HepG2 (cell line): ENCODE data around the gene DENND2A. TPM values are rescaled to one million over a fixed set of nuclear protein-coding genes. Genes with fewer than 3 reads are reported as not detected.

Experiments
- ATAC-seq: fragments of 200-7000 bp; cut with Tn5 transposase; 3 replicates; pipeline ENCODE4 v1.9.1; 2020; ENCODE audit warnings: mild to moderate bottlenecking, moderate library complexity
- BruUV-seq: library from RNA; stranded (reverse); fragments of 400-500 nt; replicated peaks from 2 replicates; lab custom pipeline; 2021; lab: Mats Ljungman, UMichigan
- CTCF ChIA-PET: fragments of 300-600 bp; formaldehyde crosslinking; extraction: SDS; loops from one replicate; lab custom pipeline; 2021; ENCODE audit warnings: low total read pairs, inconsistent platforms, low intra/inter-chr PET ratio; lab: Yijun Ruan, JAX
- POLR2A ChIA-PET: fragments of 350-600 bp; sonication (Branson Sonifier 250); formaldehyde crosslinking; loops from one replicate; lab custom pipeline; 2020; ENCODE audit warnings: antibody characterized with exemption, inconsistent platforms; lab: Yijun Ruan, JAX
- DNase-seq: peaks from one replicate; pipeline ENCODE4 v3.0.0-alpha.2; 2015; ENCODE audit warnings: low spot score
- FAIRE-seq: peaks from 3 replicates; lab custom pipeline; 2011; peaks lifted over from hg19 to GRCh38; lab: Jason Lieb, UNC
- H2AFZ ChIP-seq: one replicate; pipeline ENCODE4 v1.6.1; 2011; ENCODE audit warnings: low read length, inconsistent platforms
- H3K27ac ChIP-seq: fragments of 300-600 bp; 3 replicates; pipeline ENCODE4 v1.8.0; 2011; ENCODE audit warnings: mixed run types, mild to moderate bottlenecking, mixed read lengths, low read length, inconsistent platforms; ENCODE audit not compliant: insufficient read depth; ENCODE audit errors: extremely low read length
- H3K27me3 ChIP-seq, 2 experiments: fragments of 200-600 bp in 1 of 2; 2 replicates in 1 of 2; 3 replicates in 1 of 2; pipeline versions ENCODE4 v1.6.0 to v1.8.0; 2011; ENCODE audit warnings: low read length in 2 of 2, mild to moderate bottlenecking in 2 of 2, moderate library complexity in 2 of 2, inconsistent platforms in 1 of 2; ENCODE audit not compliant: insufficient read depth in 2 of 2, control insufficient read depth in 1 of 2
- H3K36me3 ChIP-seq, 2 experiments: fragments of 200-600 bp in 1 of 2; replicated peaks in 1 of 2; 2 replicates in 1 of 2; 3 replicates in 1 of 2; pipeline versions ENCODE4 v1.5.1 to v1.8.0; 2011; ENCODE audit warnings: low read length in 2 of 2, inconsistent platforms in 1 of 2; ENCODE audit not compliant: insufficient read depth in 2 of 2, control insufficient read depth in 1 of 2
- H3K4me1 ChIP-seq: 2 replicates; pipeline ENCODE4 v1.5.1; 2012; ENCODE audit warnings: low read length, inconsistent platforms; ENCODE audit not compliant: insufficient read depth
- H3K4me2 ChIP-seq: 2 replicates; pipeline ENCODE4 v1.6.0; 2011; ENCODE audit warnings: low read depth, low read length, inconsistent platforms
- H3K4me3 ChIP-seq, 3 experiments: fragments of 200-600 bp in 1 of 3; sonication (generic), shearing (Covaris generic) in 1 of 3; replicated peaks in 1 of 3; 2 replicates each; pipeline ENCODE4 v1.5.1; 2011 to 2016; ENCODE audit warnings: low read length in 3 of 3, inconsistent platforms in 2 of 3, low read depth in 2 of 3, mild to moderate bottlenecking in 2 of 3, control low read depth in 1 of 3, mixed read lengths in 1 of 3; ENCODE audit not compliant: insufficient read depth in 1 of 3
- H3K79me2 ChIP-seq: one replicate; pipeline ENCODE4 v1.6.1; 2011; ENCODE audit warnings: low read length, inconsistent platforms; ENCODE audit not compliant: insufficient read depth
- H3K9ac ChIP-seq: 2 replicates; pipeline ENCODE4 v1.6.0; 2011; ENCODE audit warnings: mild to moderate bottlenecking, low read depth, low read length, inconsistent platforms; ENCODE audit not compliant: insufficient read depth
- H3K9me3 ChIP-seq: 2 replicates; pipeline ENCODE4 v1.5.1; 2012; ENCODE audit warnings: mild to moderate bottlenecking, low read length
- H4K20me1 ChIP-seq: 2 replicates; pipeline ENCODE4 v1.6.0; 2011; ENCODE audit warnings: inconsistent platforms, mild to moderate bottlenecking, low read length, moderate library complexity; ENCODE audit not compliant: insufficient read depth
- NAIF1 ChIP-seq: sonication (generic); formaldehyde crosslinking; IDR thresholded peaks from 2 replicates; pipeline ENCODE4 v1.5.0; 2020; ENCODE audit warnings: mild to moderate bottlenecking, missing genetic modification reagents, borderline replicate concordance
- PCBP2 ChIP-seq: fragments of 200-400 bp; formaldehyde crosslinking; optimal IDR thresholded peaks from 2 replicates; pipeline ENCODE3; 2018; ENCODE audit warnings: low read length, low read depth; ENCODE audit not compliant: poor library complexity, severe bottlenecking
- SNAPC2 ChIP-seq: sonication (generic); formaldehyde crosslinking; IDR thresholded peaks from 2 replicates; pipeline ENCODE4 v1.8.1; 2022; ENCODE audit warnings: mild to moderate bottlenecking, missing genetic modification reagents
- TBP ChIP-seq: sonication (generic); formaldehyde crosslinking; IDR thresholded peaks from 2 replicates; pipeline ENCODE4 v1.5.0; 2020; ENCODE audit warnings: missing genetic modification reagents
- TMF1 ChIP-seq: sonication (generic); formaldehyde crosslinking; IDR thresholded peaks from 2 replicates; pipeline ENCODE4 v1.8.1; 2022; ENCODE audit warnings: low read depth, missing genetic modification reagents
- ZKSCAN8 ChIP-seq: IDR thresholded peaks from 2 replicates; pipeline ENCODE4 v1.6.1; 2016; ENCODE audit warnings: borderline replicate concordance, missing genetic modification reagents, missing compliant biosample characterization
- ZNF20 ChIP-seq: sonication (generic); formaldehyde crosslinking; IDR thresholded peaks from 2 replicates; pipeline ENCODE4 v1.4.0; 2020; ENCODE audit warnings: mild to moderate bottlenecking, moderate library complexity, missing genetic modification reagents
- ZNF816 ChIP-seq: sonication (generic); formaldehyde crosslinking; IDR thresholded peaks from 2 replicates; pipeline ENCODE4 v1.8.0; 2022; ENCODE audit warnings: missing genetic modification reagents, mild to moderate bottlenecking, borderline replicate concordance
- ZNF891 ChIP-seq: sonication (generic); formaldehyde crosslinking; IDR thresholded peaks from 2 replicates; pipeline ENCODE4 v1.5.0; 2020; ENCODE audit warnings: mild to moderate bottlenecking, missing genetic modification reagents
- WGBS: methylation state at CpG from one replicate; pipeline ENCODE4 v1.1.6; 2017; ENCODE audit warnings: low lambda C conversion rate; 5-methylcytosine and 5-hydroxymethylcytosine counted together
- in situ Hi-C: cut with HindIII; loops from 2 replicates; pipeline ENCODE4 v1.10.0; 2017; ENCODE audit warnings: low pct_unique_long_range_greater_than_20kb; ENCODE audit not compliant: extremely low pct_ligation_motif_present
- intact Hi-C: fragments of 100-400 bp; cut with micrococcal nuclease; formaldehyde crosslinking; loops from one replicate; pipeline ENCODE4 v1.10.0; 2022; ENCODE audit not compliant: unreplicated experiment
- polyA plus RNA-seq, 8 experiments: library from polyadenylated mRNA; depleted of rRNA in 3 of 8; stranded (reverse) in 7 of 8; unstranded in 1 of 8; fragments of >200 nt; fragmentation: Illumina TruSeq in 4 of 8; extraction: Trizol in 4 of 8; gene quantifications; 2 replicates each; pipeline versions ENCODE4 v1.2.1 to v1.2.3, GENCODE V29; 2011 to 2016; ENCODE audit warnings: low read depth in 4 of 8, missing spikeins in 1 of 8, mixed read lengths in 1 of 8; ENCODE audit not compliant: insufficient read depth in 1 of 8
- total RNA-seq, 5 experiments: library from RNA; depleted of rRNA; stranded (reverse); fragments of >200 nt; fragmentation: Illumina TruSeq; extraction: Trizol; gene quantifications; 2 replicates each; pipeline ENCODE4 v1.2.3, GENCODE V29; 2016; ENCODE audit warnings: low read depth in 1 of 5
- TF ChIP-seq, protein P1 (sequence below): sonication (generic); formaldehyde crosslinking; IDR thresholded peaks from 2 replicates; pipeline ENCODE4 v1.4.0; 2020; ENCODE audit warnings: missing genetic modification reagents, borderline replicate concordance
- TF ChIP-seq, protein P2 (sequence below), 2 experiments: IDR thresholded peaks; 2 replicates each; pipeline ENCODE4 v1.6.1; 2011 to 2012; ENCODE audit warnings: low read length in 2 of 2, borderline replicate concordance in 1 of 2, low read depth in 1 of 2, mild to moderate bottlenecking in 1 of 2, moderate library complexity in 1 of 2

DENND2A gene
- total and polyA plus RNA-seq, 2 of the 13 experiments (the other 11 are each of a cell fraction or from before 2014, with no cell fraction given): not detected

GRCh38 chr7:140678081-140678815, 37.6 kb upstream of the DENND2A start:
- Histone ChIP-seq H3K79me2 (no peaks in the 10 kb centered on the region), H3K36me3 (peaks cover 1 to 10% of the 10 kb centered on the region in 2 experiments; a peak in 2 of 5 replicates), H3K27ac (no peak overlapping the region), H4K20me1 (no peaks in the 10 kb centered on the region), H3K4me1 (peaks cover 6% of the 10 kb centered on the region), H3K4me3 (no peak overlapping the region), H3K4me2 (no peak overlapping the region), H2AFZ (no peak overlapping the region), H3K9ac (no peak overlapping the region), H3K27me3 (no peaks in the 10 kb centered on the region), H3K9me3 (no peaks in the 10 kb centered on the region)
- DNase-seq (no peak), FAIRE-seq (no peak), ATAC-seq (no peak)
- in situ Hi-C loops (loop anchor here (25.0 kb wide), 1 partner anchor 334 kb away; the partner anchor contains the start of gene MRPS33), intact Hi-C loops (no loop called here)
- POLR2A ChIA-PET: no interaction called here
- WGBS: 94% methylated on average over 20 of the region's 20 CpGs
- CTCF ChIA-PET: no interaction called here
- BruUV-seq: no TSS peak
- TF ChIP-seq TMF1 (CRISPR knock-in tag): no peak
- TF ChIP-seq NAIF1: no peak
- TF ChIP-seq, protein P1, sequence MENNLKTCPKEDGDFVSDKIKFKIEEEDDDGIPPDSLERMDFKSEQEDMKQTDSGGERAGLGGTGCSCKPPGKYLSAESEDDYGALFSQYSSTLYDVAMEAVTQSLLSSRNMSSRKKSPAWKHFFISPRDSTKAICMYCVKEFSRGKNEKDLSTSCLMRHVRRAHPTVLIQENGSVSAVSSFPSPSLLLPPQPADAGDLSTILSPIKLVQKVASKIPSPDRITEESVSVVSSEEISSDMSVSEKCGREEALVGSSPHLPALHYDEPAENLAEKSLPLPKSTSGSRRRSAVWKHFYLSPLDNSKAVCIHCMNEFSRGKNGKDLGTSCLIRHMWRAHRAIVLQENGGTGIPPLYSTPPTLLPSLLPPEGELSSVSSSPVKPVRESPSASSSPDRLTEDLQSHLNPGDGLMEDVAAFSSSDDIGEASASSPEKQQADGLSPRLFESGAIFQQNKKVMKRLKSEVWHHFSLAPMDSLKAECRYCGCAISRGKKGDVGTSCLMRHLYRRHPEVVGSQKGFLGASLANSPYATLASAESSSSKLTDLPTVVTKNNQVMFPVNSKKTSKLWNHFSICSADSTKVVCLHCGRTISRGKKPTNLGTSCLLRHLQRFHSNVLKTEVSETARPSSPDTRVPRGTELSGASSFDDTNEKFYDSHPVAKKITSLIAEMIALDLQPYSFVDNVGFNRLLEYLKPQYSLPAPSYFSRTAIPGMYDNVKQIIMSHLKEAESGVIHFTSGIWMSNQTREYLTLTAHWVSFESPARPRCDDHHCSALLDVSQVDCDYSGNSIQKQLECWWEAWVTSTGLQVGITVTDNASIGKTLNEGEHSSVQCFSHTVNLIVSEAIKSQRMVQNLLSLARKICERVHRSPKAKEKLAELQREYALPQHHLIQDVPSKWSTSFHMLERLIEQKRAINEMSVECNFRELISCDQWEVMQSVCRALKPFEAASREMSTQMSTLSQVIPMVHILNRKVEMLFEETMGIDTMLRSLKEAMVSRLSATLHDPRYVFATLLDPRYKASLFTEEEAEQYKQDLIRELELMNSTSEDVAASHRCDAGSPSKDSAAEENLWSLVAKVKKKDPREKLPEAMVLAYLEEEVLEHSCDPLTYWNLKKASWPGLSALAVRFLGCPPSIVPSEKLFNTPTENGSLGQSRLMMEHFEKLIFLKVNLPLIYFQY (CRISPR knock-in tag): no peak
- TF ChIP-seq ZNF891 (CRISPR knock-in tag): no peak
- no peak for TF ChIP-seq TBP (CRISPR knock-in tag)
- TF ChIP-seq ZNF20 (CRISPR knock-in tag): no peak
- no peak for TF ChIP-seq ZNF816 (CRISPR knock-in tag)
- TF ChIP-seq, protein P2, sequence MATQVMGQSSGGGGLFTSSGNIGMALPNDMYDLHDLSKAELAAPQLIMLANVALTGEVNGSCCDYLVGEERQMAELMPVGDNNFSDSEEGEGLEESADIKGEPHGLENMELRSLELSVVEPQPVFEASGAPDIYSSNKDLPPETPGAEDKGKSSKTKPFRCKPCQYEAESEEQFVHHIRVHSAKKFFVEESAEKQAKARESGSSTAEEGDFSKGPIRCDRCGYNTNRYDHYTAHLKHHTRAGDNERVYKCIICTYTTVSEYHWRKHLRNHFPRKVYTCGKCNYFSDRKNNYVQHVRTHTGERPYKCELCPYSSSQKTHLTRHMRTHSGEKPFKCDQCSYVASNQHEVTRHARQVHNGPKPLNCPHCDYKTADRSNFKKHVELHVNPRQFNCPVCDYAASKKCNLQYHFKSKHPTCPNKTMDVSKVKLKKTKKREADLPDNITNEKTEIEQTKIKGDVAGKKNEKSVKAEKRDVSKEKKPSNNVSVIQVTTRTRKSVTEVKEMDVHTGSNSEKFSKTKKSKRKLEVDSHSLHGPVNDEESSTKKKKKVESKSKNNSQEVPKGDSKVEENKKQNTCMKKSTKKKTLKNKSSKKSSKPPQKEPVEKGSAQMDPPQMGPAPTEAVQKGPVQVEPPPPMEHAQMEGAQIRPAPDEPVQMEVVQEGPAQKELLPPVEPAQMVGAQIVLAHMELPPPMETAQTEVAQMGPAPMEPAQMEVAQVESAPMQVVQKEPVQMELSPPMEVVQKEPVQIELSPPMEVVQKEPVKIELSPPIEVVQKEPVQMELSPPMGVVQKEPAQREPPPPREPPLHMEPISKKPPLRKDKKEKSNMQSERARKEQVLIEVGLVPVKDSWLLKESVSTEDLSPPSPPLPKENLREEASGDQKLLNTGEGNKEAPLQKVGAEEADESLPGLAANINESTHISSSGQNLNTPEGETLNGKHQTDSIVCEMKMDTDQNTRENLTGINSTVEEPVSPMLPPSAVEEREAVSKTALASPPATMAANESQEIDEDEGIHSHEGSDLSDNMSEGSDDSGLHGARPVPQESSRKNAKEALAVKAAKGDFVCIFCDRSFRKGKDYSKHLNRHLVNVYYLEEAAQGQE (IDR thresholded peaks at IDR 0.05; ENCODE audit: borderline replicate concordance in 1 of 2, low read depth in 1 of 2, low read length in 2 of 2): no peak
- no peak for TF ChIP-seq ZKSCAN8 (CRISPR knock-in tag)
- TF ChIP-seq PCBP2: no peak
- no peak for TF ChIP-seq SNAPC2
